Progenitor cell of endocrine pancreas (in vitro differentiated cells): ENCODE data around the gene TMEM171. TPM values are rescaled to one million over a fixed set of nuclear protein-coding genes. Genes with fewer than 3 reads are reported as not detected.
A peak's percentile ranks its signal among the peaks of the same experiment; 100 is the strongest.

Experiments
- DNase-seq: peaks from one replicate; pipeline ENCODE4 v3.0.0; 2021; ENCODE audit warnings: low spot score; ENCODE audit not compliant: unreplicated experiment
- H3K27ac Mint-ChIP-seq: 2 replicates; pipeline ENCODE4 v1.8.0; 2021; ENCODE audit warnings: mild to moderate bottlenecking, moderate library complexity, mixed read lengths
- H3K27me3 Mint-ChIP-seq: 2 replicates; pipeline ENCODE4 v1.8.0; 2021; ENCODE audit warnings: mixed read lengths
- H3K36me3 Mint-ChIP-seq: 2 replicates; pipeline ENCODE4 v1.8.0; 2022; ENCODE audit warnings: mixed read lengths; ENCODE audit not compliant: insufficient read depth
- H3K4me1 Mint-ChIP-seq: 2 replicates; pipeline ENCODE4 v1.8.0; 2021; ENCODE audit warnings: low read depth, mixed read lengths
- H3K4me3 Mint-ChIP-seq: 2 replicates; pipeline ENCODE4 v1.8.0; 2021; ENCODE audit warnings: low read depth, mild to moderate bottlenecking, moderate library complexity, mixed read lengths
- H3K9me3 Mint-ChIP-seq: 2 replicates; pipeline ENCODE4 v1.8.0; 2021; ENCODE audit warnings: low read depth, mixed read lengths
- CTCF ChIP-seq: fragments of 200-600 bp; sonication (generic); IDR thresholded peaks from one replicate; pipeline ENCODE4 v1.5.0; 2021; ENCODE audit warnings: antibody characterized with exemption, mild to moderate bottlenecking; ENCODE audit not compliant: unreplicated experiment
- total RNA-seq: library from RNA; stranded (reverse); gene quantifications from 2 replicates; pipeline ENCODE4 v1.2.1, GENCODE V29; 2021

Gene TMEM171
- total RNA-seq, 1 donor from 2014 or later, result 7.1 TPM

- no peak for DNase-seq
- TF ChIP-seq CTCF, result no peak
- Mint-ChIP-seq H3K27ac (no peak overlapping the region), H3K36me3 (no peaks in the 10 kb centered on the region), H3K27me3 (no peaks in the 10 kb centered on the region), H3K4me3 (no peak overlapping the region), H3K4me1 (no peaks in the 10 kb centered on the region), H3K9me3 (peaks cover 4% of the 10 kb centered on the region)
These were observed 16.0 kb upstream of the TMEM171 start for GRCh38 chr5:73104326-73104725.

GRCh38 chr5:73106335-73106734 lies 14.0 kb upstream of the TMEM171 start:
- Mint-ChIP-seq H3K9me3 (peaks cover 4% of the 10 kb centered on the region), H3K4me3 (no peak overlapping the region), H3K27me3 (no peaks in the 10 kb centered on the region), H3K4me1 (no peaks in the 10 kb centered on the region), H3K27ac (no peak overlapping the region), H3K36me3 (no peaks in the 10 kb centered on the region)
- DNase-seq, result no peak
- no peak for TF ChIP-seq CTCF

- no peaks in the 10 kb centered on the region for H3K27me3 Mint-ChIP-seq
- peaks cover 9% of the 10 kb centered on the region for H3K9me3 Mint-ChIP-seq
- no peak for DNase-seq
- H3K4me3 Mint-ChIP-seq, result no peak overlapping the region
- H3K4me1 Mint-ChIP-seq, result peaks cover 23% of the 10 kb centered on the region
- no peak overlapping the region for H3K27ac Mint-ChIP-seq
- no peaks in the 10 kb centered on the region for H3K36me3 Mint-ChIP-seq
- no peak for TF ChIP-seq CTCF
These were observed 10.2 kb upstream of the TMEM171 start for GRCh38 chr5:73110190-73110589.

- H3K27me3 Mint-ChIP-seq, result peaks cover 1% of the 10 kb centered on the region
- TF ChIP-seq CTCF, result no peak
- H3K9me3 Mint-ChIP-seq, result peaks cover 9% of the 10 kb centered on the region
- no peaks in the 10 kb centered on the region for H3K36me3 Mint-ChIP-seq
- H3K4me1 Mint-ChIP-seq, result peaks cover 29% of the 10 kb centered on the region
- no peak overlapping the region for H3K27ac Mint-ChIP-seq
- no peak for DNase-seq
- no peak overlapping the region for H3K4me3 Mint-ChIP-seq
These were observed 8.8 kb upstream of the TMEM171 start for GRCh38 chr5:73111536-73111935.

- Mint-ChIP-seq H3K36me3 (no peaks in the 10 kb centered on the region), H3K27me3 (peaks cover 10% of the 10 kb centered on the region), H3K4me3 (no peak overlapping the region), H3K4me1 (peaks cover 29% of the 10 kb centered on the region), H3K9me3 (peaks cover 9% of the 10 kb centered on the region), H3K27ac (peak overlapping the region; percentile 8)
- DNase-seq, result no peak
- TF ChIP-seq CTCF, result no peak
These were observed 8.0 kb upstream of the TMEM171 start for GRCh38 chr5:73112359-73112758.
